ENCODE measurements around the gene PSMD11.

The PSMD11 gene

DNA sequence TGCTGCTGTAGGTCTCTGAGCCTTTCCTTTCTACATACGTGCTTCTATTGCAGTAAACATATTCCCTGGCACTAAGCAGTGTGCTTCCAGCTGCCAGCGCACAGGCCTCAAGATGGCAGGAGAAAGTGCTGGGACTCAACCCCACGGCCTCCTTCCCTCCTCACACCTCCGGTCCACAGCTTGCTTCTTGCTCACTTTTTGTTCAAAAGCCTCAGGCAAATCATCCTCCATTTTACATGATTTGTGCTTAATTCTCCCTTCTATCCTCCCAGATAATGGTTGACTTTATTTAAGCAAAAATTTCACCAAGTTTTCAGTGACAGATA lies 47.9 kb downstream of the PSMD11 start:
- no peak for DNase-seq

DNA sequence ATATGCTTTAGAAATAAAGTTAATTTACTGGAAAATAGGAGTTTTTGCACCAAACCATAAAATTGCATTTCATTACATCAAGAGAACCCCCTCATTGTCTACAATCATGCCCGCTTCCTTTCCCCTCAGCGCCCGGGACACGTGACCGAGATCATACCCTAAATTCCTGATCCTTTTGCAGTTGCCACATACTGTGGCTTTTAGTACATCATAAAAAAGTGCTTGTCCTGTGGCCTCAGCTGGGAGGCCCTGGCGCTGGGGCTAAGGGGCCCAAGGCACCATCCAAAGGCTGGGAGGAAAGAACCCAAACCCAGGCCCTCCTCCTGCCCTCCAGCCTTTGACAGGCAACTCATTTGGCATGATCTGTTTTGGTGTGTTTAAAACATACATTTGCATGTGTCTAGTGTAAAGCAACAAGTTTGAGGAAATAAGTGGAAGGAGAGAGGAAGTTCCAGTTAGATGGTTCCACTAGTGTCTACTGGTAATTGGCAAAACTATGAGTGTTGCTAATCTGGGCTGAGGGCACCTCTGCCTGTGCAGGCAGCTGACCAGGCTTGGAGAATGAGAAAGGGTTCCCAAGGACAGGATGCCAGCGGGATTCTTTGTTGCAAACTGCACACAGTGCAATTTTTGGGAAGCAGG lies 48.5 kb downstream of the PSMD11 start:
- no peak for DNase-seq

DNA sequence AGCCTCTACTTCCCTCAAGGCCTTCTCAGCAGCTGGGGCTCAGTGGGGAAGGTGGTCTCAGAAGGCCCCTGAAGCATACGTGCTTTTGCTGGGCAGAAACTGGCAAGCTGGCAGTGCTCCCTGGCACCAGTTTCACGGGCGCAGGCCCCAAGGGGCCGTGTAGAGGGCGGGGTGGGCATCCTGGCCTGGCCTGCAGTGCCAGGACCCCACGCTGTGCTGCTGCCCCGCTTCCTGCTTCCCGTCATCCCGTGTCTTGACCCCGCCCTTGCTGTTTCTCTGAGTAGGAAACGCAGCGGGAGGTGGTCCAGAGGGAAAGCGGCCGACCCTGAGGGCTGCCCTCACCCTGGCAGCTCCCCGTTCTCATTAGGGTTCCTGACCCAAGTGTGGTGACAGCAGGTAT lies 49.3 kb downstream of the PSMD11 start:
- no peak for DNase-seq

- no peak for DNase-seq
Observed at GRCh38 chr17:32493976-32494513, 49.7 kb downstream of the PSMD11 start.

- DNase-seq = no peak
Observed at GRCh38 chr17:32494621-32495358, 50.5 kb downstream of the PSMD11 start.

DNA sequence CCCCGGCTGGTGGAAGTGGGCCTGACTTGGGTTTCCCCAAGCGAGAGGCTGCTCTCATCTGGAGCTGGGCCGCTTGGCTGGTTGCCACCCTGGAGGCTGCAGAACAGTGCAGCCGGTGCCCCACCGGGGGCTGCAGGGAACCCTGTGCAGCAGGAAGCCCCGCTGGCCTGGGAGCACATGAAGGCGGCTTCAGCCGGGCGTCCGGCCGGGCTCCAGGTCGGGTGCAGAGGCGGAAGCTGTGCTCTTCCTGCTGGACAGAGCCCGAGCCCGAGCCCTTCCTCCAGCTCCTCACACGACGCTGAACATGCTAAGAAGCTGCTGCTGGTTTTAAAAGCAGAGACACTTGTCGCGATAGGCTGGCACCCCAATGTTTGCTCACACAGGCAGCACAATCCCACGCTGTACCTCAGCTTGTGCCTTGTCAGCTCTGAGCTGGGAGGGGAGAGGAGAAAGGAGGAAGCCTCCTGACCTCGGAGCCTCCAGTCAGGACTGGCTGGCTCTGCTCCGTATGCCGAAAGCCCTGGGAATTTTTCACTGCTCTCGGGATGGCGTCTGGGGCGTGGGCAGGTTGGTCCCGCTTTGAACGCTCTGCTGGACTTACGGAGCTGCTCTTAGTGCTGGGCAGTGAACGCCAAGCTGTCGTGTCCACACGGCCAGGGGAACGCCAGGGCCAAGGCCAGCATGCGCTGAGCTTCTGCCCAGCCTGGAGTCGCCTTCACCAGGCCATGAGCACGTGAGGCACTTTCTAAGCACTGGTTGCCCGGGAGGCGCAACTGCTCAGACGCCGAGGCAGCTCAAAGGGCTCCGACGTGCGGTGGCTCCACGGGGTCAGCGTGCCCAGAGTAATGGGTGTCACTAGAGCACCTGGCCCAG lies 51.3 kb downstream of the PSMD11 start:
- DNase-seq = no peak

- DNase-seq = no peak
Observed at GRCh38 chr17:32496395-32497073, 52.2 kb downstream of the PSMD11 start.

DNA sequence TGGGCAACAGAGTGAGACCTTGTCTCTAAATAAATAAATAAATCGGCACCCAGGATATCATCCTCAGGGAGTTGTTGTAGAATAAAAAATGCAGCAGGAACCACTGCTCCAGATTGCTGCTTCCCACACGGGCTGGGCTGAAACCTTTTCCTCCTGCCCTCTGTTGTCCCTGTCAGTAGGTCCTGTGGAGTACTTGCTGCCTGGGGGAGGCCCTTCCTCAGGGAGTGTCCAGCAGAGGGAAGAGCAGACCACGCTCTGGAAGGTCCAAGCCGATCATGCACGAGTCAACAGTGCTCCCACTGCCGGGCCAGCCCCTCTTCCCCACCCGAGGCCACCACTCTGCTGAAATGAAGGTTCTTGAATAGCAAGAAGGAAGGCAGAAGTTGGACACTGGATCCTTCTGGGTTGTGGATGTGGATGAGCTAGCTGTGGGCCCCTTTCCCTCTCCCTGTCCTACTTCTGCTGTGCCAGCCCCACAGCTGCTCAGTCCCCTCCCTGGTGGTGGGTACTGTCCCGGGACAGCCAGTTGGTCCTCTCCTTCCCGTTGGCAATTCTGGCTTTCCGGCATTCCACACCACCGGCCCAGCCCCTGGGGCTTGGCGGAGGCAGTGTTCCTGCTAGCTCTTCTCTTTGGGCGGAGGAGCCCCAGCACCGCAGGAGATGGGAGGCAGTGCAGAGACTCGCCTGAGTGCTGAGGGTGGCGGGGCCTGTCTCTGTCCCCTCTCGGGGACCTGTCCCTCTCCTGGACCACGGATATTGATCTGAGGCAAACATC lies 53.3 kb downstream of the PSMD11 start:
- DNase-seq = no peak

GRCh38 chr17:32498391-32498790 lies 54.1 kb downstream of the PSMD11 start:
- no peak for DNase-seq

GRCh38 chr17:32502013-32502412 lies 57.7 kb downstream of the PSMD11 start:
- DNase-seq = no peak

DNA sequence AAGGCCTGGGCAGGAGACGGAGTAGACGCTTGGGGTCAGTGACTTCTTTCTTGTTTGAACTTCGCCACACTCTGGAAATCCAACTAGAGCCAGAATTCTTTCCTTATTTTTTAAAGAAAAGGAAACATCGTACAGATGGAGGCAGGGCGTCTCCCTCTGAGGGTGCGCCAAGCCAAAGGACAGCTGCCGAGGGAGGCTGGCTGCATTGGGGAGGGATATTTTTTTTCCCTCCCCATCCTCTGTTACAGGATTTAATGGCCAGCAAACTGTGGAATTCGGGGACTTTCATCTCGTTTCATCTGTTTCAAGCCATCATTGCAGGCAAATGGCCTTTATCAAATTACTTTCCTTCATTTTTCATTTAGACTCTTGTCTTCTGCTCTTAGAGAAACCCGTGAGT lies 58.4 kb downstream of the PSMD11 start:
- no peak for DNase-seq

GRCh38 chr17:32503251-32504165 lies 59.2 kb downstream of the PSMD11 start:
- no peak for DNase-seq

DNA sequence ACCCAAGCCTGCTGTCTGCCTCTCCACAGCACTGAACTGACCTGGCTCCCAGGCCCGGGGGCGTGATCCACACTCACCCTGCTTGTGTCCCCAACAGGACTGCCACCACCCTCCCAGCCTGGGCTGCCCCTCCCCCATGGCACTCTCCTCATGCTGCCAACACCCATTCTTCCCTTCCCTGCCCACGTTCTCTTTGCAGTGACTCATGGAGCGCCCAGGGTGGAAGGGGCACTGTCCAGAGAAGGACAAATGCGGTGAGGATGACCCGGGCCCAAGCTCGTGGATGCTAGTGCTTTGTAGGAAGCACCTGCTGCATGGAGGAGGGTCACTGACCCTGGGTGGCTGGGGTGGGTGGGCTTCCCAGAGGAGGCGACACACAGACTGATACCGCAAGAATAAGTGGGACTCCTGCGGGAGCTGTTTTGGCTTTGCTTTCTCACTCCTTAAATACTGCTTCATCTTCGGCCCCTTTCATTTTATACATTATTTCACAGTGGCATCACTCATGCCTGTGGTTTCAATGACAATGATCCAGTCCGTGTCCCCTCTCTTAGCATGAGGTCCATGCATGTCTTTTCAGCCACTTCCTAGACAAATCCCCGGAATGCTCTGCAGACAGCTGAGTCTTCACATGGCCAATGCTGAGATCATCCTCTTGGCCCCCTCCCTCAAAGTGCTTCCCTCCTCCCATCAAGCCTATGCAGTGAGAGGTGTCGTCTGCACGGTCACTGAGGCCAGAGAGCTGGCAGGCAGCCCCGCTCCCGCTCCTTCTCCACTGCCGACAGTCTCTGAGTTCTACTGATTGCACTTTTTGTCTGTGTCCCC lies 60.1 kb downstream of the PSMD11 start:
- DNase-seq = no peak

DNA sequence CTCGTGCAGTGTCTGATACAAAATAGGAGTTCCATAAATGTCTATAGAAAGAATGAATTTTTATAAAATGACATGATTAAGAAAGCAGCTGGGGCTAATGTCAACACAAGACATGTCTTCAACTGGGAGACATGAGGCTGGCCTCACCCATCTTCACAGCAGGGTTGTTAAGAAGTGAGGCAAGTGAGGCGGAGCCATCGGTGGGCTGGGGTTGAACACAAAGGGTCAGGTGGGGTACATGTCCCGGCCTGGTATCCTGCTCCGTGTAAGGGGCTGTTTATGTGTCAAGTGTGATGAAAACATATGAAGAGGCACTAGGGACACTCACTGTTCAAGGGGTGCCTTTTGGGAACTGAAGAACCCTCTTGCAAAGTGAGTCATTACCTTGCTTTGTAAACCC lies 64.6 kb downstream of the PSMD11 start:
- DNase-seq = no peak

DNA sequence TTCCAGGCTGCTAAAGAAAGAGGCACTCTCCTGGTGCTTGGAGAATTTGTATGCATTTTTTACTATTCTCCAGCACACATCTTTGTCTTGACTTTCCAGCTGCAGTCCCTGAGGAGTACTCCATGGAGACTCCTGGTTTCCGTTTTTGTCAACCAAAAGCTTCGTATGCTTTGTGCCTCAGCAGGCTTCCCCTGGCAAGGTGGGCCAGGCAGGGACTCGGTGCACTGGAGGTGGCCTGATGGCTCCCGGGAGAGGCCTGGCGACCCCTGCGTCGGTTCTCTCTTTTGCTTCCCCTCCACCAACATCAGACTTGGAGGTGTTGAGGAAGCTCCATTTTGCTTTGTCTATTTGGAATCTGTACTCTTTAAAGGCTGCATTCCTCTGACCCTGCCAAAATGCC lies 66.2 kb downstream of the PSMD11 start:
- no peak for DNase-seq

- no peak for DNase-seq
Observed at GRCh38 chr17:32512328-32512727, 68.0 kb downstream of the PSMD11 start.

GRCh38 chr17:32513579-32513978 lies 69.3 kb downstream of the PSMD11 start:
- no peak for DNase-seq

DNA sequence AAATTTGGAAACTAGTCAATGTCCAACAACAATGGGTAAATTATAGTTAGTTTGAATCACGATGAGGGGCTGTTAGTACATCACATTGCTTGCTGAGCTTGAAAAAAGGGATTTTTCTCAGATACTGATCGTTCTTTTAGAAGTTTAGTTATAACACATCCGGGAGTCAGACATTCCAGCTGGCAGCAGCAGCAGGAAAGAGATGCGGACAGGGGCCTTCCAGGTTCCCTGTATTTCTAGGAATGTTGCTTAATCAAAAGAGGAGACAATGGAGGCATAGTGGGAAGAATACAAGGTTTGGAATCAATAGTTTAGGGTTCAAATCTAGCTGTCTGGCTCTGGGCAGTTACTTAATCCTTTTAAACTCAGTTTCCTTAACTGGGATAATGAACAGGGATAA lies 70.3 kb downstream of the PSMD11 start:
- DNase-seq = no peak

GRCh38 chr17:32515677-32516383 lies 71.5 kb downstream of the PSMD11 start:
- no peak for DNase-seq

DNA sequence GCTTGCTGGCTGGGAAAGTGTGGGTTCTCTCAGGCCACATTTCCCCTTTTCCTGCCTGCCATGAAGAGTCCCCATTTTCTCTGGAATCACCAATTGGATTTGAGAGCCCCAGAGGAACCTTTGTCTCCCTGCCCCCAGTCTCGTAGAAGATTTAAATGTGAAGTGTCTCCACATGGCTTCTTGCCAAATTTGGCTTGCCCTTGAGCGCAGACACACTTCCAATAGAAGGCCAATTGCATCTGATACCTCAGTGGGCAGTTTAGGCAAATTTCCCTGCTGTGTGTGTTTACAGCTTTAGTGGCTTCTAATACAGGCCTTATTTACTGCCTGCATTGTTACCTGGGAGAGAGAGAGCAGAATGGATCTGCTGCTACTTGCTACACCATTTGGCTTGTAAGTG lies 72.1 kb downstream of the PSMD11 start:
- no peak for DNase-seq
